Astrocyte of the spinal cord (primary cell): Measurements from ENCODE around the gene KIAA1549.

ENCODE experiments used
- DNase-seq: peaks from one replicate; pipeline ENCODE4 v3.0.0; 2011; ENCODE audit warnings: low read depth, low spot score
- H3K4me3 ChIP-seq: 2 replicates; pipeline ENCODE4 v1.5.1; 2011; ENCODE audit warnings: low read depth, mild to moderate bottlenecking, low read length, moderate library complexity
- CTCF ChIP-seq: IDR thresholded peaks from 2 replicates; pipeline ENCODE4 v1.5.1; 2012; ENCODE audit warnings: low read depth, mild to moderate bottlenecking, low read length, inconsistent platforms
- in situ Hi-C: cut with HindIII; loops from 2 replicates; pipeline ENCODE4 v1.10.0; 2017; ENCODE audit warnings: low sequenced_read_pairs

The KIAA1549 gene

DNA sequence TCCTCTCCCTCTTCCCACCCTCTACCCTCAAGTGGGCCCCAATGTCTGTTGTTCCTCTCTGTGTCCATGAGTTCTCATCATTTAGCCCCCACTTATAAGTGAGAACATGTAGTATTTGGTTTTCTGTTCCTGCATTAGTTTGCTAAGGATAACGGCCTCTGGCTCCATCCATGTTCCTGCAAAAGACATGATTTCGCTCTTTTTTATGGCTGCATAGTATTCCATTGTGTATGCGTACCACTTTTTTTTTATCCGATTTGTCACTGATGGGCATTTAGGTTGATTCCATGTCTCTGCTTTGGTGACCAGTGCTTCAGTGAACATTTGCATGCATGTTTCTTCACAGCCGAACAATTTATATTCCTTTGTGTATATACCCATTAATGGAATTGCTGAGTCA lies 131.5 kb downstream of the KIAA1549 start:
- DNase-seq: no peak
- H3K4me3 ChIP-seq: no peak overlapping the region
- no peak for TF ChIP-seq CTCF
- in situ Hi-C loops: no loop called here

DNA sequence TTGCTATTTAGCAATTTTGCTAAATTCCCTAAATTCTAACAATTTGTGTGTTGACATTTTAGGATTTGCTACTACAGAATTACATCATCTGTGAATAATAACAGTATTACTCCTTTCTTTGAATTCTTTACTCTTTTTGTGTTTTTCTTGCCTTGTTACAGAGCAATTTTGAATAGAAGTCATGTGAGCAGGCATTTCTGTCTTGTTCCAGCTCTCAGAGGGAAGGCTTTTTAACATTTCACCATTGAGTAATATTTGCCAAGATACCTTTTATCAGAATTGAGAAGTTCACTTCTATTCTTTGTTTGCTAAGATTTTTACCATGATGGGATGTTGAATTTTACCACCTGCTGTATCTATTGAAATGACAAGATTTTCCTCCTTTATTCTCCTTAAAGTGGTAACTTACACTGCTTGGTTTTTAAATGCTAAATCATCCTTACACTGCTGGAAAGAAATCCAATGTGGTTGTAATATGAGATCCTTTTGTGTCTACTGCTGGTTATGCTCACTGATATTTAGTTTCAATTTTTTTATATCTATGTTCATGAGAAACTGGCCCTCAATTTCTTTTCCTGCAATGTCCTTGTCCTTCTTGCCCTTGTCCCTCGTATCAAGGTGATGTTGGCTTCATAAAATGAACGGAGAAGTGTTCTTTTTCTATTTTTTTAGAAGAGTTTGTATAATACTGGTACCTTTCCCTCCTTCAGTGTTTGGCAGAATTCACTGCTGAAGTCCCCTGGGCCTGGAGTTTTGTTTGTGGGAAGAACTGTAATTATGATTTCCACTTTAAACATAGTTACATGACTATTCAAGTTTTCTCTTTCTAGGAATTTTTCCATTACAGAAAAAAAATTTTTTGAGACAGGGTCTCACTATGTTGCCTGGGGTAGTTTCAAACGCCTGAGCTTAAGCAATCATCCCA lies 132.9 kb downstream of the KIAA1549 start:
- peak; percentile 67 for DNase-seq
- no peak overlapping the region for H3K4me3 ChIP-seq
- no peak for TF ChIP-seq CTCF
- in situ Hi-C loops: no loop called here

DNA sequence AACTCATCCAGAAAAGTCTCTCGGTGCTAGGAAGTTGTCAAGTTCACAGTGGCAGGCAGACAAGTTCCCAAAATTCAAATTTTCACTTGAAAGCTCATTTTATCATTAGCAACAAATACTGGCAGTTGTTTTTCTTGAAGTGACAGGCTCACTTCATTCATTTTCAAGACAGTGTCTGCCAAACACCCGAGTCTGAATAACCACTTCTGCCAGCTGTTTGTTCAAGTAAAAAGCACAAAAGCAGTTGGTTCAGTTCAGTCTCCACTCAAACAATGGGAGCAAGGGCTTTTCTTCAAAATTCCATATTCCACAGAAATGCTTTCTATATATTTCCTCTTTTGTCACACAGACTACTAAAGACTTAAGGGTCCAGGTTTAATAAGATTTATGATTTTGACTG lies 135.5 kb downstream of the KIAA1549 start:
- DNase-seq: no peak
- in situ Hi-C loops: no loop called here
- no peak for TF ChIP-seq CTCF

DNA sequence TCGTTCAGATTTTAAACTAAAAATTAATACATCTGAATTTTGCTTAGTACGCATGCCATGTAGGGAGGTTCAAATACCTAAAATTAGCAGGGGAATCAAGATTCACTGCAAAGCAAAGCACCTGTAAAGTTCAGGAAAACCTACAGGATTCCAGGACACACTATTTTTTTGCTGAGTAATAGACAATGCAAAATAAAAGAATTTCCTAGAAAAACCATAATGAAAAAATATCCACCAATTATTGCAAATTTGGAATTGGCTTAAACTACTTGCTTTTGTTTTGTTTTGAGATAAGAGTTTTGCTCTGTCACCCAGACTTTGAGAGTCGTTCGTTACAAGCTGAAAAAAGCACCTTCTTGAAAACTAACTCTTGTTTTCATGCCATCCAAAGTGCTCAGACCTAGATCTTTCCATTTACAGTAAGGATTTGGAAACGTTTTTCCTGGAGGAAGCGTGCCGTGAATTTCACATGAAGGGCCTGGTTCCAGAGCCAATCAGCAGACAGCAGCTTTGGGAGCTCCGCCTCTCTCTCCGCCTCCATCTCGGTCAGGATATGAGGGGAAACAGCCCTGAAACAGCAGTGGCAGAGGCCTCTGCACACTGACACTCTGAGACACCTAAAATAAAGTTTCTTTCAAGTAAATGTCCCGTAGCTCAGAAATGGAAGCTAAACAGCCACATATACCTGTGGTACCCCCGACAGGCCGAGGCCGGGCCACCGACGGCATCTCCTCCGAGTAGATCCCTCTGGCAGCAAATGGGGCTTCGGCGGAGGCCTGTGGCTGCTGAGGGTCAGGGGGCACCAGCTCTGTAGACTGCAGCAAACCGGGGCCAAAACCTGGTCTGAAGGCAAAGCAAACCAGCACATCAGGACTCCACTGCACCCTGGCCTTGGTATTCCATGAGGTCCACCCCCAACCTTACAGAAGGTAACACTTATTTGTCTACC lies 137.3 kb downstream of the KIAA1549 start:
- no peak overlapping the region for H3K4me3 ChIP-seq
- no peak for TF ChIP-seq CTCF
- DNase-seq: no peak
- in situ Hi-C loops: no loop called here

More for the DNA sequence above, 135.5 kb downstream of the KIAA1549 start:
- no peak overlapping the region for H3K4me3 ChIP-seq

- TF ChIP-seq CTCF: no peak
- in situ Hi-C loops: no loop called here
- H3K4me3 ChIP-seq: no peak overlapping the region
- DNase-seq: peak; percentile 84
Measured at GRCh38 chr7:138842111-138842510, 139.1 kb downstream of the KIAA1549 start.

- no peak for TF ChIP-seq CTCF
- no peak overlapping the region for H3K4me3 ChIP-seq
- in situ Hi-C loops: no loop called here
- DNase-seq: no peak
Measured at GRCh38 chr7:138838166-138838565, 143.0 kb downstream of the KIAA1549 start.
